GM10248 (cell line): ENCODE results near the gene TMEM59.
A peak's percentile ranks its signal among the peaks of the same experiment; 100 is the strongest.

Experiments used
- CTCF ChIA-PET: fragments of 300-600 bp; sonication (Branson Sonifier 250); formaldehyde crosslinking; extraction: SDS; loops from one replicate; lab custom pipeline; 2021; ENCODE audit warnings: antibody characterized with exemption; lab: Yijun Ruan, JAX
- POLR2A ChIA-PET: fragments of 350-650 bp; sonication (Branson Sonifier 250); formaldehyde crosslinking; extraction: SDS; loops from one replicate; lab custom pipeline; 2020; ENCODE audit warnings: antibody characterized with exemption; lab: Yijun Ruan, JAX
- DNase-seq: peaks from one replicate; pipeline ENCODE4 v3.0.0; 2012; ENCODE audit errors: extremely low spot score
- TF ChIP-seq, protein P1 (sequence below): IDR thresholded peaks from 2 replicates; pipeline ENCODE4 v1.5.1; 2012; ENCODE audit warnings: mild to moderate bottlenecking, low read depth; ENCODE audit errors: extremely low read depth, missing control alignments, control extremely low read depth

The TMEM59 gene, protein sequence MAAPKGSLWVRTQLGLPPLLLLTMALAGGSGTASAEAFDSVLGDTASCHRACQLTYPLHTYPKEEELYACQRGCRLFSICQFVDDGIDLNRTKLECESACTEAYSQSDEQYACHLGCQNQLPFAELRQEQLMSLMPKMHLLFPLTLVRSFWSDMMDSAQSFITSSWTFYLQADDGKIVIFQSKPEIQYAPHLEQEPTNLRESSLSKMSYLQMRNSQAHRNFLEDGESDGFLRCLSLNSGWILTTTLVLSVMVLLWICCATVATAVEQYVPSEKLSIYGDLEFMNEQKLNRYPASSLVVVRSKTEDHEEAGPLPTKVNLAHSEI

DNA sequence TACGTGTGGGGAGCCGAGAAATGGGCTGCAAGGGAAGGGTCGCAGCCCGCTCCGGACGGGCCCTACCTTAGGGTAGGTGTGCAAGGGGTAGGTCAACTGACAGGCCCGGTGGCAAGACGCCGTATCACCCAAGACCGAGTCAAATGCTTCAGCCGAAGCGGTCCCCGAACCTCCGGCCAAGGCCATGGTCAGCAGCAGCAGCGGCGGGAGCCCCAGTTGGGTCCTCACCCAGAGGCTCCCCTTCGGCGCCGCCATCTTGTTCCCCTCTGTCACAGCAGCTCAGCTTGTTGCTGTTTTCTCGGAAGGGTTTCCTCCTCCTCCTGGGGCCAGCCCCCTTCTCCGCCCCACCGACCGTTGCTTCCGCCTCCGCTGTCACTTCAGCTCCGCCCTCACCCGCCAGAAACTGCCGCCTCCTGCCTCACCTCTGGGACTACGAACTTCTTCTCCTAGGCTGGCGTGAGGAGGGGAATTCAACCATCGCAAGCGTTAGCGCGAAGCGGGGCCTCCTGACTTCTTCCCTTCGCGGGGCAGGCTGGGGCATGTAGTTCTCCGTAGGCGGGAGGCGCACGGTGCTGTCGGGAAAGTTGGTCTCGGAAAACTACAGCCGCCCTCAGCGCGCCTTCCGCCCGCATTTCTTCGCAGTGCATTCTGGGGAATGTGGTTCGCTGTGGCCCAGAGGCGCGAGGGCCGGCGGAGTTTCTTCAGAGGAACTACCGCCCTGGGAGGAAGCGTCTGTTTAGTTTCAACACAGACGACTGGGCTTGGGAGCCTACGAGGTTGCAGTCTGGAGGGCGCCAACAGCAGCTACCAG lies at the start of gene TMEM59, which contains the start of gene TCEANC2:
Gene TMEM59, minus strand, starts transcription at position 271 of the 811 bp plus-strand sequence. Its CDS starts 16 bp downstream, at position 255.
Gene TCEANC2, plus strand, starts transcription at position 675 of the 811 bp plus-strand sequence. CDS start 815 bp downstream, outside the sequence.
- TF ChIP-seq, protein P1, sequence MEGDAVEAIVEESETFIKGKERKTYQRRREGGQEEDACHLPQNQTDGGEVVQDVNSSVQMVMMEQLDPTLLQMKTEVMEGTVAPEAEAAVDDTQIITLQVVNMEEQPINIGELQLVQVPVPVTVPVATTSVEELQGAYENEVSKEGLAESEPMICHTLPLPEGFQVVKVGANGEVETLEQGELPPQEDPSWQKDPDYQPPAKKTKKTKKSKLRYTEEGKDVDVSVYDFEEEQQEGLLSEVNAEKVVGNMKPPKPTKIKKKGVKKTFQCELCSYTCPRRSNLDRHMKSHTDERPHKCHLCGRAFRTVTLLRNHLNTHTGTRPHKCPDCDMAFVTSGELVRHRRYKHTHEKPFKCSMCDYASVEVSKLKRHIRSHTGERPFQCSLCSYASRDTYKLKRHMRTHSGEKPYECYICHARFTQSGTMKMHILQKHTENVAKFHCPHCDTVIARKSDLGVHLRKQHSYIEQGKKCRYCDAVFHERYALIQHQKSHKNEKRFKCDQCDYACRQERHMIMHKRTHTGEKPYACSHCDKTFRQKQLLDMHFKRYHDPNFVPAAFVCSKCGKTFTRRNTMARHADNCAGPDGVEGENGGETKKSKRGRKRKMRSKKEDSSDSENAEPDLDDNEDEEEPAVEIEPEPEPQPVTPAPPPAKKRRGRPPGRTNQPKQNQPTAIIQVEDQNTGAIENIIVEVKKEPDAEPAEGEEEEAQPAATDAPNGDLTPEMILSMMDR = no peak
- POLR2A ChIA-PET = interaction anchor here (0.6 to 1.5 kb wide), 3 partner anchors 12 to 354 kb away, joined by 3 to 4 read pairs (median 4); partner anchors contain the start of genes IFT25 and SSBP3
- DNase-seq = peak; percentile 93
- CTCF ChIA-PET = interaction anchor here (0.7 to 2.0 kb wide), 10 partner anchors 8 to 436 kb away, joined by 3 to 12 read pairs (median 4); no protein-coding TSS in a partner anchor

DNA sequence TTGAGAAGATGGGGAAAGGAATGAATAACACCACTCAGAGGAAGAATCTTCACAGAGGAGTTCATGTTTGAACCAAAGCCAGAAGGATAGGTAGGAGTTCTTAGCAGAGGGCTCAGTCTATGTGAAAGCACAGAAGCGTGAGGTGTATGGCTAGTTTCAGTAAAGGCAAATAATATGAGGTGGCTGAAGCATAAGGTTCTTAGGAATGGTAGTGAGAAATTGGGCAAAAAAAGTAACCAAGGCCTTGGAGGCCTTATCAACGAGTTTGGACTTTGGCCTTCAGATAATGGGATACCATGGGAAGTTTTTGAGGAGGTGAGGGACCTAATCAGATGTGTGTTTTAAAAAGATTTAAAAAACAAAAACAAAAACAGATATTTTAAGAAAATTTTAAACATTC lies 47.5 kb upstream of the TMEM59 start:
- POLR2A ChIA-PET = no interaction called here
- CTCF ChIA-PET = interaction anchor here (1.4 kb wide), 1 partner anchor 19 kb away, joined by 4 read pairs; no protein-coding TSS in a partner anchor
- TF ChIP-seq, protein P1 = no peak
- no peak for DNase-seq

DNA sequence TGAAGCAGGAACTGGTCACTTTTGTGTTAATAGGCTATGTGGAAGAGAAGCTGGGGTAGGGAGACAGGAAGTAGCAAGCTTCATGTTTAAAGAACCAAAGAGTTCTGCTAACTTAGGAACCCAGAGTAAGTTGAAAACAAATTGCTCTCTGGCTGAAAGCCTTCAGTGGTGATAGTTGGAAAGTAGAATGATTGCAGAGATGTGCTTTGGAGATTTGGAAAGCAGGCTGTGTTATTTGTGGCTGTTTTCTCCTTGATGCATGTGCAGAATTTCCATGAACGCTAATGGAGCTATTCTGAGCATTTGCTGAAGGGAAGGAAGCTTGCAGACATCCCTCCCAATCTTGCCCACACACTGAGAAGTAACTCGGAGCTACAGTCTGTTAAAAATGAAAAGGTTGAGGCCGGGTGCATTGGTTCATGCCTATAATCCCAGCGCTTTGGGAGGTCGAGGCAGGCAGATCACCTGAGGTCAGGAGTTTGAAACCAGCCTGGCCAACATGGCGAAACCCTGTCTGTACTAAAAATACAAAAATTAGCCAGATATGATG lies 46.1 kb upstream of the TMEM59 start:
- POLR2A ChIA-PET = no interaction called here
- TF ChIP-seq, protein P1 = no peak
- DNase-seq = no peak
- CTCF ChIA-PET = interaction anchor here (0.9 to 1.4 kb wide), 3 partner anchors 17 to 390 kb away, joined by 3 to 4 read pairs (median 3); no protein-coding TSS in a partner anchor

DNA sequence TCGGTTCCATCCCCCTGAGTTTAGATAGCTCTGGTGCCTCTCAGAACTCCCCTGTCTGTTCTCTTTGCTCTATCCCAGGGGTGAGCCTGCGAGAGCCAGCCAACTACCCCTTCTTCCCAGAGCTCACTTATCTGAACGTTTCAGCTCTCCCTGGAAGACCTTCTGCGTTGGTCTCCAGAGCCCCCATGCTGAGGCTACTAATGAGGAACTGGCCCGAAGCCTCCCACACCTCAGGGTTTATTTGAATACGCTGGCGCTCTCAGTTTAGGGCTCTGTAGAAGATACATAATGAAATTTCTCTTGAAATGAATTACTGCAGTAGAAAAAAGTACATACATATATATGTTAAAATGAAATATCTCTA lies 43.9 kb upstream of the TMEM59 start:
- POLR2A ChIA-PET = no interaction called here
- CTCF ChIA-PET = interaction anchor here (0.7 to 0.9 kb wide), 2 partner anchors 15 to 16 kb away, joined by 3 read pairs; no protein-coding TSS in a partner anchor
- DNase-seq = no peak
- TF ChIP-seq, protein P1 = no peak

DNA sequence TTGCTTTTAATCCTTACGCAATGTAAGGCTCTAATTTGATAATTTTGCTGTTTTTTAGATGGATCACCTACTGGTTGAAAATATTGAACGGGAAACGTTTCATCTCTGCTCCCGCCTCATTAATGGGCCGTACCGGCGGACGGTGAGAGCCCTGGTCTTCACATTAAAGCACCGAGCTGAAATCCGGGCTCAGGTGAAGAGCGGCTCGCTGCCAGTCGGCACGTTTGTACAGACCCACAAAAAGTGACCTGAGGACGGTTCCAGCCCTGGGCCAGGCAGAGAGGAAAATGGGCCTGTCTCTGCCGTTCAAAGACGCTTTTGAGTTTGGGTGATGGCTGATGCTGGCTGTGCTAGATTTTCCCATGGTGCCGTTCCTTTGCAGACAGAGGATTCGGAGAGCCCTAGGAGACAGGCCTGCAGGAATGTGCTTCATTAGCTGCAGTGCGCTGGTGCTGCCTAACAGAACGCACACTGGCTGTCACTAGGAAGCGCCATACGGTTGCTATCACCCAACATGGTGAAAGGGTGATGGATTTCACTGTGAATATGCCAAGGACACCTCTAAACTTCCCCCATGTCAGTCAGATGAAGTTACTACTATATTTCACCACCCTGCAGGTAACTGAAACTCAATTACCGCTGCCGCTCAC lies 43.3 kb upstream of the TMEM59 start:
- TF ChIP-seq, protein P1 = no peak
- CTCF ChIA-PET = no interaction called here
- DNase-seq = no peak
- POLR2A ChIA-PET = no interaction called here
